CD4-positive, alpha-beta T cell treated with Interleukin-10 for 1 hour (primary cell): ENCODE results near the gene GPC6.

Source experiments
- DNase-seq: peaks from one replicate; pipeline ENCODE4 v3.0.0-alpha.2; 2020

GPC6 gene

DNA sequence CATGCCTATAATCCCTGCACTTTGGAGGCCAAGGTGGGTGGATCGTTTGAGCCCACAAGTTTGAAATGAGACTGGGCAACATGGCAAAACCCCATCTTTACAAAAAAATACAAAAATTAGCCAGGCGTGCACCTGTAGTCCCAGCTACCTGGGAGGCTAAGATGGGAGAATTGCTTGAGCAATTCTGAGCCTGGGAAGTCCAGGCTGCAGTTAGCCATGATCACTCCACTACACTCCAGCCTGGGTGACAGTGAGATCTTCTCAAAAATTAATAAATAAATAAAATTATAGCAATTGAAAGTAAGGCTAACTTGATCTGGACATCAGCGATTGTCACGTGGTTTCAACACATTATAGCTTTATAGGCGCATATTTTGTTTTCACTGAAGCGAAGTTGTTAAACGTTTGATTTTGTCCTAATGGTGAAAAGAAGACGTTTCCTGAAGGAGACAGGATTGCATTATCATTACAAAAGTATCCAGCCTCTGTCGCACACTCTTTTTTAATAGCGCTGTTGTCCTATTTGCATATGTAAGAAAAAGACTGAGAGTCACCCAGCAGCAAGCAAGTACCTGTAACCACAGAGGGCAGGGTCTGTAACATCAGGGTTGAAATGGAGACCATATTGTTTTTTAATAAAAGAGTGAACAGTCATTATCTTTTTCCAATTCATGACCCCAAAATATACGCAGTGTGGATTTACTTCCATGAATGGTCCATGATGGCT is 917.2 kb downstream of the GPC6 start:
- no peak for DNase-seq

DNA sequence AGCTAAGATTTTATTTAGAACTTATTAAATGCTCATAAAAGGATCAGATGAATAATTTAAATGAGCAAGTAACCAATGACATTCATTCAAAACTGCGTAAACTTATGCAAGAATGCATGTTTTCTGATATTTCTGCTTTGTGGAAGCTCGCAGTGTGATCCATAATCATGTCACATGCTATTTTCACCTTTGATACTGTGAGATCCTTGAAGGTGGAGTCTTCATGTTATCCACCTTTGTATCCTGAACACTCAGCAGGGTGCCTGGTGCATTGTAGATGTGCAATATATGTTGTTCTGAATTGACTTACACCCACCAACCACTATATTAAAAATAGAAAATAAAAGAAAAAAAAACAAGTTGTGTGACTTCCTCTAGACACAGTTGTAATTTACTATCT is 919.4 kb downstream of the GPC6 start:
- DNase-seq, result no peak

DNA sequence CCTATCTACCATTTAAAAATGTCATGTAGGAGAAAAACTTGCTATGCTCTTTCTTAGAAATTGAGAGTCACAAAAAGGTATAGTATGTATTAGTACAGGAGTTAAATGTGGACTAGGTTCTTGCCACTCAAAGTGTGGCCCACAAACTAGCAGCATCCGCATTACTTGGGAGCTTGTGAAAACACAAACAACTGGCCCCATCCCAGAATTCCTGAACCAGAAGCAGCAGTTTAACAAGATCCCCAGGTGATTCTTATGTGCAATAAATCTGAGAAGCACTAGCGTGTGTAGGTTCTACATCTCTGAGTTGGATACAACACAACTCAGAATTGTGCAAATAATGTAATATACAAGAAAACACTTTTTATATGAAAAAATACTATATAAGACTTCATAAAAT is 927.0 kb downstream of the GPC6 start:
- DNase-seq, result no peak

DNA sequence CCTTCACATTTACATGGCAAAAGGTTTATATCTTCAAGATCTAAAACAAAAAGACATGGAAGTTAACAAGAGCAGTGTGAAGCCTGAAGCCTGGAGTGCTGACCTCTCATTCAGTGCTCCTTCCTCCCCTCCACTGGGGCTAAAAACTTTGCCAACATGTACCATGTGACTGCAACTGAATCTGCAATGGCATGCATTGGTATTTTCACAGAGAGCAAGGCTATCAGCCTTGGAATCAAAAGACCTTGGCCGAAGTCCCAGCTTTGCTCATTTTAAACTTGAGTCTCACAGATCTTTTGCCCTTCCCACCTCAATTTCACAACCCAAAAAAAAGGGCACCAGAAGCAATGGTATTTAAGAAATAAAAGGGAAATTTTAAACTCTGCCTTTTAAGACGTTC is 927.8 kb downstream of the GPC6 start:
- DNase-seq, result no peak

DNA sequence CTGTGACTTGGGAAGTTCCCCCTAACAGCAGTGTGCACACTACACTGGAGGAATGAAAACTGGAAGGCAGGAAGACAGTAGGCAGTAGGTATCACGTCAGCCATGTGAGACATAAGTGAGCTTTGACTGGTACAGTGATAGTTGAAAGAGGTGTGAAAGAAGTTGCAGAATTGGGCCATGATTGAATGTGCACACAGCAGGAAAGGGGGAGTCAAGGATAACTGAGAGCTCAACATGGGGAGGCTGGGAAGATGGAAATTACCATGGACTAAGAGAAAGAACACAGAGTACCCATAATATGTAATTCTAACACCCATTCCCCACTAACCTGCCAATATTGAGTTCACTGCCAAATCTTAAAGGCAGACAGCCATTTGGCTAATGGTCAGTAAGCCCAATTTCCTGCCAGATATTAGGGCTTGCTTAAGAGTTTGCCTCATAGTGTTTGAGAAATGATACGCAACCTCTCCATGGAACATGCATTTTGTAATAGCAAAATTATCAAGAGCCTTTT is 931.2 kb downstream of the GPC6 start:
- no peak for DNase-seq

DNA sequence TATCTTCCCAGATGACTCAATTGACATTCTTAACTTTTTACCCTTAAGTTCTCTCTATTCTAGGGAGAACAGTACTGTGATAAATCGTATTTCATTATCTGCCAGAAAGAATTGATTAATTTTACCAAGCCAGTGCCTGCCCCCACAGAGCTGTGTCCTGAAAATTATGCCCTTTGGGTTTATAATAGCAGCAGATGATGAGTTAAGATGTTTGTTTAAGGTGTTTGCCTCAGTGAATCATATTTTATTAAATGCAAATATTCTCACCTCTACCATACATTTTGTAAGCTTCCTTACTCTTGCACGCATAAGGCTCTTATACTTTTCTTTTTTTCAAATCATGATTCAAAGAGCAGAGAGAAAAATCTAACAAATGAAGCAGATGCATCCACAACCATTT is 934.3 kb downstream of the GPC6 start:
- no peak for DNase-seq

DNA sequence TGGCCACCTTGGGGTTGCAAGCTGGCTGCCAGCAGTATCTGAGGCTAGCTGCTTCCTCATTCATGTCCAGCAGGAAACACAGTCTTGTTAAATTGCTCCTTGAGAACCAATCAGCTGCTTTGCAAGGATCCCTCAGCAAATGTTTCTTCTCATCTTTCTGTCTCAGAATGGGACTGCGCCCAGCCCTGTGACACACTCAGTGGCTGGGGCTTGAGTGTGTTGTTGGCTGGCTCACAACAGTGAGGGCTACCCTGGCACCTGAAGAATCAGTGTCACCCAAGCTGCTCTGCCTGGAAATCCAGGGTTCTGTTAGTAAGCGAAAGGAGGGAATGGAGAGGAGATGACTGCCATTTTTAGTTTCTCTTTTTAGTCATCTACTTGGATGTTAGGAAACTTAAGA is 935.7 kb downstream of the GPC6 start:
- no peak for DNase-seq

DNA sequence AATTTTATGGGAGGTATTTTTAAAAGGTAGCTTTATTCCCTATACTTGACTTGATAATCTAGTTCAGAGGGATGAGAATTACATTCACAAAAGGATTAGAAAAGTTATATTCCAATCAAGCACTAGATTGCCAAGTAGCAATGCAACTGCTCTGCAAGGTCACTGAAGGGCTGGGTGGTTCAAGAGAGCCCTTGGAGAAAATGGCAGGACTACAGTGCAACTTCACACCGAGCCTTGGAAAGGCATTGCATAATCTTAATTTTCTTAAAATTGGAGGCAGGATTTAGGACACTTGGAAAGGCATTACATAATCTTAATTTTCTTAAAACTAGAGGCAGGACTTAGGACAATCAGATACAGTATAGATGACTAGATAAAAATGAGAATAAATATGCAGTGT is 936.9 kb downstream of the GPC6 start:
- DNase-seq, result no peak

DNA sequence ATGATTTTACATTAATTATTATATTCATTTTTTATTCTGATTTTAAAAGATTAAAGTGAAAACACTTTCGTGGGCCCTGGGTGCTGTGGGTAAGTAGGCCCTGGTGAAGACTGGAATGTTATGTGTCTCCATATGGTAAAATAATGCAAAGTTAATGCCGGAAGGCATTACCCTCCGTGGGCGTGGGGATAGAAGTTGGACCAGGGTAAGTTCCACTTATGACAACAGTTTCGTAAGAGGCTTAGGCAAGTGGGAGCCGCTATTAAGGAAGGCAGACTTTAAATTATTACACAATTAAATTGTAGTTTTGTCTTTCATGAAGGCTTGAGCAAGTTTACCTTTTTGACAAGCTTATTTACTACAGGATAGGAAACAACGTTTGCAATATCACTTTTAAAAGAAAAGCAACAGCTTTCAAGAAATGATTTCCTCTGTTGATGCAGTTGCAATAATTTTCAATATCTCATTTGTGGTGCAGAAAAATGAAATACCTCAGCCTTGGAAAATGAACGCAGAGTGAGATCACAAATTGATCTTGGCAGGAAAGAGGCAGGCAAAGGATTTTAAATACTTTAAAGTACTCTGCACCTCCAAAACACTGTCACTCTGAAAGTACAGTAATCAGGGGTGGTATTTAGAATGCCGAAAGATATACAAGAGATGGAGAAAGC is 942.3 kb downstream of the GPC6 start:
- no peak for DNase-seq

DNA sequence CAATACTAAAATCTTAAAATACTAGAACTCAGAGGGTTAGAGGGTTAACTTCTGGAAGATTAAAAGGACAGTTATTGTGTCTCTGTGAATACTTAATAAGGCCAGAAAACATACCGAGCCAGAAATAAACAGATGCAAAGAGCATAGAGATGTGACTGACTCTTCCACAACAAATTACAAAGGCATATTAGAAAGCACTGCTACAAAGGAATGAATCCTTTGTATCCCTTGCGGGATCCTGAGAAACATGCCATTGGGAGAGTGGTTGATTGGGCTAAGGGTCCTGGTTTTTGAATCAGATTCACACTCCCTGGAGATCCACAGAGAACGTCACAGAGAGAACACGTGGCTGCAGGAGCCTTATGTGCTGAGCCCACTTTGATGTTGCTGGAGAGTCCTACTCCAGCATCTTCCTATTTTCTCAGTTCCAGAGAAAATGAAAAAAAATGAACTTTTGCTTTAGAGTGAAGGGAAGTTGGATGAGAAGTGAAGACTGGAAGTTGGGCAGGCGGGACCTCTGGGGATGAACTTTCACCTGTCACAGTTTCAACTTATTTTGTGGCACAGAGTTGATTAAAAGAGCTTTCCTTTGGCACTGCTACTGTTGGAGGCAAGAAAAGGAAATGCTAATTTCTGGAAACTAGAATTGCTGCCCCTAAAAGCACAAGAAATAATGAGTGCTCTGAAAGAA is 943.0 kb downstream of the GPC6 start:
- no peak for DNase-seq

DNA sequence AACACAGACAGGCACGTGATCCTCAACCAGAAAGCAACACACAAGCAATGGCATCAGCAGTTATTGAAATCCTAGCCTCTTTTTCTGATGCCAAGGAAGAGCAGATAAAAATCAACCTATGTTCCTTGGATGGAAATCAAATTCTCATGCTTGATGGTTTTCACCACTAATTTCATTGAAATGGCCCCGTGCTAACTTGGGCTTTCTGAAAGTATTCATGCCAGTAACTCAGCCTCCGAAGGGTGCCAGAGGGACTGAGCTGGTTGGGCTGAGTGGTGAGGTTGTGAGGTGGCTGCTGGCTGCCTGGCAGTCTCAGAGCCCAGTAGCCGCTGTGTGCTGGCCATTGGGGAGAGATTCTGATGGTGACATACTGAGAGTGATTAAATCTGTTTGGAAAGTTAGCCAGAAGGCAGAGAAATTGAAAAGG is 943.6 kb downstream of the GPC6 start:
- no peak for DNase-seq

DNA sequence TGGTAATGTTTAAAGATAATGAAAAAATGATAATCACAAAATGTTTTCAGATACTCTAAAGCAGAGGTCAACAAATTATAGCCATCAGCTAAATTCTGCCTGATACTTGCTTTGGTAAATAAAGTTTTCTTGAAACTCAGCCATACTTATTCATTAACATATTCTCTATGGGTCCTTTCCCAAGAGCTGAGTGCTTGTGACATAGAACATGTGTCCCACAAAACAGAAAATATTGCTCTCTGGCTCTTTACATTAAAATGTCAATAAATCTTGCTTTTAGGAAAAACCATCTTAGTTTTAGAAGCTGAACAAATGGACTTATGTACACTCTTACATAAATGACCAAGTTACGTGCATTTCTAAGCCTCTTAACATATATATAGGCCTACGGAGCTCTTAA is 945.8 kb downstream of the GPC6 start:
- DNase-seq, result no peak

DNA sequence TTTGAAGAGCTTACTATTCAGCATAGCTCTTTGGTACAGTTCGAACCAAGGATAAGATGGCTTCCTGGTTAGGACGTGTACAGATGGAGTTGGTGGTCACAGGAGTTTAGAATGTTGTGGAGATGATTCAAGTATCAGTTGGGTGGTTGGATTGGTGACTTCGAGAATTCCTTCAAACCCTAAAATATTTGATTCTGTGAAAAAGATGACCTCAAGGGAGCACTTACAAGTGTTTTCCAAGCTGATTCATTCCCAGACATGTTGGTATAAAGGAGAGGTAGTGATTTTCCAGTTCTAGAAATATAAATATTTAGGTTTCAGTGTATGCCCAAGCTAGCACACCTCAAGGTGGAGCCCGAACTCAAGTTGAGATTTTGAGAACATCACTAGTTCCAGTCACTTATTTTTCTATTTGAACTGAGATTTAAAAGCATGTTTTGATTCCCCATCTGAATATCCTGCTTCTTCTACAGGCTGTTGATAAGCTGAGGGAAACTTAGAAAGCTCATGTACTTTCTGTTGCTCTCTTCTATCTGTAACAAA is 946.8 kb downstream of the GPC6 start:
- DNase-seq, result no peak

DNA sequence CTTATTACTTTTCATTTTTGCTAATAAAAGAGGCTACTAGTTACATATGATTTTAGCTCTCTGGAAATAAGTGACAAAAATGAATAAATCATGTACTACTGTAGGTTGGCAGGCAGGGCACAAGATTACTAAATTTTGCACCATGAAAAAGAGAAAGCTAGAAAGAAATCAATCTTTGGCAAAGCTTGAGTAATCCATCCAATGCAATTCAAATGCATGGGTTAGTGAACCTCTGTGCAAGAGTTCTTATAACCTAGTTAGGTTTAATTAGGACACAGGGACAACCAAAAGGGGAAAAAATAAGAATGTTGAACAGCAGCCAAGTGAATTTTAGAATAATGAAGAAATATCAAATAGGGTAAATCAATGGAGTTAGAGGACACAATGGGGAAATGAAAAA is 947.4 kb downstream of the GPC6 start:
- no peak for DNase-seq

DNA sequence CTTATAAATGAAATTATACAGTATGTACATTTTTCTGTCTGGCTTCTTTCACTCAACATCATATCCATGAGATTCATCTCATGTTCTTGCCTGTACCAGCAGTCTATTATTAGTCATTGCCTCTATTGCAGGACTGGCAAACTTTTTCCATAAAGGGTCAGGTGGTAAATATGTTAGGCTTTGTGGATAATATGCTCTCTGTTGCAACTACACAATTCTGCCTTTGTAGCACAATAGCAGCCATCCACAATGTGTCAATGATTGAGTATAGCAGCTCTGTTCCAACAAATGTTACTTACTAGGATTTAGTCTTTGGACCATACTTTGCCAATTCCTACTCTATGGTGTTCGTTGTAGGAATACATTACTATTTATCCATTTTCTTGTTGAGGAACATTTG is 948.5 kb downstream of the GPC6 start:
- DNase-seq, result no peak

DNA sequence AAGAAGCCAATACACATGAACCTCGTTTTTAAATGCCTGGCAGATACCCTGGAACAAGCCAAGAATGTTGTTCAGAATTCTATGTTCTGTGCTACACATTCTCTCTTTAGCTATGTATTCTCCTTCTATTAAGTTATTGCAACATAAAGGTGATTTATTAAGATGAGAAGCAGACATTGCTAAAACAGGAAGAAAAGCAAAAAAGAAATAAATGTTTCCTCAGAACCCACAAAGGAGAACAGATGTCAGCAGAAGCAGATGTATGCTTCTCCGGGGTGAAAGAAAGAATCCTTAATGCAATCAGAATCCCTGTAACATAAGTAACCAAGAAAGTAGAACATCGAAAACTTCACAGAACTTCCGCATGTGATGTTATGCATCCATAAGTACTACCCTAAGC is 950.0 kb downstream of the GPC6 start:
- DNase-seq, result no peak

DNA sequence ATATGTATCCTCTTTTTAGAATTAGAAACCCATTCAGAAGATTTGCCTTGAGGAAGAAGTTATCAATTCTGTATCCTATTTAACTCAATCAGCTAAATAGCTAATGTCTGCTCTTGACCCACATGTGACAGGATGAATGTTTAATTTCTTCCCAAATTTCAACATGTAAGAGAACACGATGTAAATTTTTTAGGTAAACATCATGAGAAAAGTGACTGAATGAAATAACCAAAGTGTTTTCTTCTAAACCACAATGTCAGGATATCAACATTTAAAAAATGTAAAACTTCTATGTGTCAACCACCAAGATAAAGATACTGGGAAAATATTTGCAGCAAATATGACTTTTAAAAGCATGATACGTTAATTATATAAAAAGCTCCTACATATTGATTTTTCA is 950.4 kb downstream of the GPC6 start:
- no peak for DNase-seq

DNA sequence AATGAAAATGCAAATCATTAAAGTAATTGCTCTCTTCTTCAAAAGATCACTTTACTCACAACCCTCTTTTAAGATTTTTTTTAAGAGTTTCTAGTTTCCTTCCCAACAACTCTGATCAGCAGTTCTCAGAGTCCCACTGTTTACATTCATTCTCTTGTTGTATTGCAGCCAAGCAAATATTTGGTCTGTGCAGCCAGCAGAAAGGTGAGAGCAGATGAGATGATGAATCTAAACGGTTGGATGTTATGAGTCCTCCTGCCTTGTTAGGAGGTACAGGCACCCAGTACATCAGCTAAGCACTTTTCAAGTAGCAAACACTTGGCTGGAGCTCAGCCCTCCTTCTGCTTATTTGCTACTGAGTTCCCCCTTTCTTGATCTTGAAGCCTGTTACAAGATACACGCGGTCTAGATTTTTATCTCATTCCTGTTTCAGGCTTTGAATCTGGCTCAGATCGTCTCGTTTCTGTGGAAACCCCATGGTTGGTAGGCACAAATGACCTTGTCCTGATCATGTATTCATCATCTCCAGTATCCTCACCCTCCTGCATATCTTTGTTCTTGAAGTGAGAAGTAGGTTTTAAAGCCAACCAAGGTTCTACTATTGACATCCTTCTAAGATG is 952.1 kb downstream of the GPC6 start:
- no peak for DNase-seq

DNA sequence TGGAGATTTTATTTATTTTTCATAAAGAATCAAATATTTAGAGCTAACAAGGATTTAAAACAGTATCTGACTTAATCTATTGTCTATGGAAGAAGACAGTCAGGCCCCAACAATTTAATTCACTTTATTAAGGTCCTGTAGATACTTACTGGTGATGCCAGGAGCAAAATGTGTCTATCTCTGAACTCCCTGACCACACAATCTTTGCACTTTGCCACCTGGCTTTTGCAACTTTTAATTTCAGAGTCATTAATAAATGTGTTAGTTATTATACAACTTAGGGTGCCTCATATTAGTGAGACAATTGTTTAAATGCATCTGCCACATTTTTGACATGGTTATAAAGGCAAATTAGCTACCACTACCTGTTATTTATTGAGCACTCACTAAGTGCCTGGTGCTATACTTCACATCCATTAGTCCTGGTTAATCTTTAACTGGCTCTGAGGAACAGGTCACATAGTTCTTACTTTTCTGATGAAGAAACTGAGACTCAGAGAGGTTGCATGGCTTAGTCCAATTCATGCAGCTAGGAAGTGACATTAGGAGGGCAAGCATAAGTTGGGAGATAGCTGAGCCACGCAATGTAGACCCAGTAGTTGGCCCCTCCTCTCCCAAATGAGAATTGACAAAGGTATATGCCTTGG is 955.0 kb downstream of the GPC6 start:
- no peak for DNase-seq

DNA sequence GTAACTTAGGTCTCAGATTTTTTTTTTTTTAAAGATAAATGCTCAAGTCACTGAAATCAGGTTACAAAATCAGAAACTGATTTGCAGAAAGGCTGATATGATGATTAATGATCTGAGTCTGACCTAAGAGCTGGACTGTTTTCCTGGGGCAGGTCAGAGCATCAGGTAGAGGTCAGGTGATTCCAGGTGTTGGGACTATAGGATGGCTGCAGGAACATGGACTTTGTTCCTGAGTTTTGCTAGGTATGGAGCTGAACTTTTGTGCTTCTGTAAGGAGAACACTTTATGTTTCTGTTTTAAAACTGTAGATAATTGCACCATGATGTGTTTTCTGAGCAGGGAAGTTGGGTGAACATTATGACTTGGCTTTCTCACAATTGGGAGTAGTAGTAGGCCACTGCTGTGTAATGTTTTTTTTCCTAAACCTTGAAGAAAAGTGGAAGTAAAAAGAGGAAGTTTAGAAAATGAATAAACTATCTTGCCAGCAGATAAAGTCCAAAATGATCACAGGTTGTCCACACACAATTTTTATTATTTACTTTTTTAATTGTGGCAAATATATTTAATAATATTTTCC is 955.7 kb downstream of the GPC6 start:
- no peak for DNase-seq

DNA sequence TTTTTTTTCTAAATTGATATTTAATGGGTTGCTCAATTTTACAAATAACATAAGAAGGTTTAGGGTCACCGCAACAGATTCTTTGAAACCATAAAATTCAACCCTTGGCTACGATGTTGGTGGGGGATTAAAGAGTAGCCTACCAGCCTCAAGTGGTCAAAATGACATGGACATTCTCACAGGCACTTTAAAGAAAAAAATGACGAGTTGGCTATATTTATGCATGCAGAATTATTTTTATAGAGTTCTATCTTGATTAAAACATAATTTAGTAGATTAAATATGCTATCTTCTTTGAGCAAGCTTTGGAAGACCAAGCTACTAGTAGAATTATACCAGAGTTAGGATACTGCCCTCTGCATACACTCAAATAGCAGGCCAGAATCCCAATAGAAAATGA is 959.9 kb downstream of the GPC6 start:
- no peak for DNase-seq

DNA sequence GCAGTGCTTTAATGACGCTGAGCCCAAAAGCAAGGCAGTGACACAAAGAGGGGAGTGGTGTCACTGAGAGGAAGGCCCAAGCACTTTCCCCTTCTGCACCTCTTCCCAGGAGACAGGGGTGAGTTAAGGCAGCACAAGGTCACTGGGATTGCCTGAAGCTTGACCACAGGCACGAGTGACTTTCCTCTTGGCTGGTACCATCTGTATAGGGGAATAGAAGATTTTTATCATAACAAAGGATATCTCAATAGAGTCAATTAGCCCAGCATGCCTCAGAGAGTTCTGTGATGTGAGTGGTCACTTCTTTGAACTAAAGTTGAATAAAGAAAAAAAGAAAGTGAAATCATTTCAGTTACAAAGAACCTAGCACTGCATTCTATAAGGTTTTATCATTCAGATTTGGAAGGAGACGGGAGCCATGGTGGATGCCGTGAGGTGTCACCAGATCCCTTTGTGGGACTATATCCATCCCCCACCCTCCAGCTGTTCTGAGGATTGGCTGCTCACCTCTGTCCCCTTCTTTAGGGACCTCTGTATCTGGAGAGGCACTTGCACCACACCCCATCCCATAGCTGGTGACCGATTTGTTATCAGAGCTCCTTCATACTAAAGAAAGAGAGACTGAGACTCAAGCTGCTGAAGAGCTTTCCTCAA is 961.7 kb downstream of the GPC6 start:
- no peak for DNase-seq
